ENCODE results near the gene UBTF.

The UBTF gene

DNA sequence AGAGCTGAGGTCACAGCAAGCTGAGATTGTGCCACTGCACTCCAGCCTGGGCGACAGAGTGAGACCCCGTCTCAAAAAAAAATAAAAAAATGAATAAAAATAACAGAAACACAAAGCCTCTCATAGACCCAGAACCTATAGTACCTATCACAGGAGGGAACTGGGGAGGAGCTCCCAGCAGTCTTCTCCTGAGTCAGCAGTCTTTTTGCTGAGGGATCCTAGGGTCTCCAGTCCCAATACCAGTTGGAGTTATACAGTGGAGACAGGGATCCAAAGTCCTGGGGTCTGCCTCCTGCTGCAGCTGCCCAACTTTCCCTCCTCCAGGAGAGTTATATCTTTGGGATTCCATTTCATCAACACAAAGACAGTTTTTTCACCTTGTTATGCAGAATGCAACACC, 36.5 kb downstream of the UBTF start:
- TF ChIP-seq, protein P1, sequence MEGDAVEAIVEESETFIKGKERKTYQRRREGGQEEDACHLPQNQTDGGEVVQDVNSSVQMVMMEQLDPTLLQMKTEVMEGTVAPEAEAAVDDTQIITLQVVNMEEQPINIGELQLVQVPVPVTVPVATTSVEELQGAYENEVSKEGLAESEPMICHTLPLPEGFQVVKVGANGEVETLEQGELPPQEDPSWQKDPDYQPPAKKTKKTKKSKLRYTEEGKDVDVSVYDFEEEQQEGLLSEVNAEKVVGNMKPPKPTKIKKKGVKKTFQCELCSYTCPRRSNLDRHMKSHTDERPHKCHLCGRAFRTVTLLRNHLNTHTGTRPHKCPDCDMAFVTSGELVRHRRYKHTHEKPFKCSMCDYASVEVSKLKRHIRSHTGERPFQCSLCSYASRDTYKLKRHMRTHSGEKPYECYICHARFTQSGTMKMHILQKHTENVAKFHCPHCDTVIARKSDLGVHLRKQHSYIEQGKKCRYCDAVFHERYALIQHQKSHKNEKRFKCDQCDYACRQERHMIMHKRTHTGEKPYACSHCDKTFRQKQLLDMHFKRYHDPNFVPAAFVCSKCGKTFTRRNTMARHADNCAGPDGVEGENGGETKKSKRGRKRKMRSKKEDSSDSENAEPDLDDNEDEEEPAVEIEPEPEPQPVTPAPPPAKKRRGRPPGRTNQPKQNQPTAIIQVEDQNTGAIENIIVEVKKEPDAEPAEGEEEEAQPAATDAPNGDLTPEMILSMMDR (IDR thresholded peaks at IDR 0.05; ENCODE audit: extremely low read depth, insufficient read depth, missing control alignments) = no peak
- in situ Hi-C loops (cut with MboI; ENCODE audit: low pct_unique_long_range_greater_than_20kb, low sequenced_read_pairs, unreplicated experiment) = no loop called here
- peak; percentile 6 for DNase-seq (ENCODE audit: low spot score)

DNA sequence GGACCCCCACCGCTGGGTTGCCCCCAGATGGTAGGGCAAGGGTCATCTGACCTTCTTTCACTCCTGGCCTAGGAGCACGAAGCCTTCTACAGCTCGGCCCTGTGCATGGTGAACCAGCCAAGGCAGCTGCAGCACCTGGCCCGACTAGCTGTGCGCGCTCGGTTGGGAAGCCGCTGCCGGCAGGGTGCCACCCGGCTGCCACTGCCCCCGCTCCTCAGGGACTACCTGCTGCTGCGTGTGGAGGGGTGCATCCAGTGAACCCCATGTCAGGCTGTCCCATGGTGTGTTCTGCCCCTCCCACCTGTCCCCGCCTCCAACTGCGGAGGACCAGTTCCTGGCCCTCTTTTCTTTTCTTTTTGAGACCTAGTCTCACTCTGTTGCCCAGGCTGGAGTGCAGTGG, 41.3 kb downstream of the UBTF start:
- in situ Hi-C loops (cut with MboI; ENCODE audit: low pct_unique_long_range_greater_than_20kb, low sequenced_read_pairs, unreplicated experiment) = no loop called here
- TF ChIP-seq, protein P1 (IDR thresholded peaks at IDR 0.05; ENCODE audit: extremely low read depth, insufficient read depth, missing control alignments) = no peak
- no peak for DNase-seq (ENCODE audit: low spot score)

DNA sequence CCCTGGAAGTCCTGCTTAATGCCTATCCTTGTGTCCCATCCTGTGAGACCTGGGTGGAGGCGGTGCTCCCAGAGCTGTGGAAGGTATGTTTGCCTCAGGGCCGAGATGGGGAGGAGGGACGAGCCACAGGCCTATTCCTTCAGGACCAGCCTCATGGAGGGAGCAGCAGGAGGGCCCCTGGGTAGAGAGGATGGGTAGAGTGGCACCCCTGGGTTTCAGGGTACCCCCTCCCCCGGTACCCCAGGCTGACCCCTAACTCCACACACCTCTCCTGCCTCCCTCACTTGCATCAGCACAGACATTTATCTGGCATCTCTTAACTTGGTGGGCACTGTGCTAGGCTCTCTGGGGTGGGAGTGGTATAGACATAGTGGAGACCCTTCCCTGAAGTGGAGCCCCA, 41.8 kb downstream of the UBTF start:
- in situ Hi-C loops (cut with MboI; ENCODE audit: low pct_unique_long_range_greater_than_20kb, low sequenced_read_pairs, unreplicated experiment) = no loop called here

DNA sequence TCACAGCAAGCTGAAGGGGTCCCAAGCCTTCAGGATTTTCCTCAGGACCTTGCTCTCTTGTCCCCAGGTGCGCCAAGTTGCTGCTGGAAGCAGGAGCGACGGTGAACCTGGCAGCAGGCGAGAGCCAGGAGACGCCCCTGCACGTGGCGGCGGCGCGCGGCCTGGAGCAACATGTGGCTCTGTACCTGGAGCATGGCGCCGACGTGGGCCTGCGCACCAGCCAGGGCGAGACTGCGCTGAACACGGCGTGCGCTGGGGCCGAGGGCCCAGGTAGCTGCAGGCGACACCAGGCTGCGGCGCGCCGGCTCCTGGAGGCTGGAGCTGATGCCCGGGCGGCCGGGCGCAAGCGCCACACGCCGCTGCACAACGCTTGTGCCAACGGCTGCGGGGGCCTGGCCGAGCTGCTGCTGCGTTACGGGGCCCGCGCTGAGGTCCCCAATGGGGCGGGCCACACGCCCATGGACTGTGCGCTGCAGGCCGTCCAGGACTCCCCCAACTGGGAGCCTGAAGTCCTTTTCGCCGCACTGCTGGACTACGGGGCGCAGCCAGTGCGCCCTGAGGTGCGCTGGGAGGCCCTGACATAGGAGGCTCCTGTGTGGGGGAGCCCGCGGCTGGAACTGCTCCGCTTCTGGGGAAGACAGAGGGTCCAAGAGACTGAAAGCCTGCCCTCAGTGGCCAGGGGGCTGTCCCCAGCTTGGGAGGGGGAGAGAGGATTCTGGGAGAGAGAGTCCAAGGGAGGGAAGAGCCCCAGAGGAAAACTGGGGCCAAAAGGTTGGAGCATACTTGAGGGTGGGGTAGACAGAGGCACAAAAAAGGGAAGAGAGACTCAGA, 42.6 kb downstream of the UBTF start:
- in situ Hi-C loops (cut with MboI; ENCODE audit: low pct_unique_long_range_greater_than_20kb, low sequenced_read_pairs, unreplicated experiment) = no loop called here
- TF ChIP-seq, protein P1 (IDR thresholded peaks at IDR 0.05; ENCODE audit: extremely low read depth, insufficient read depth, missing control alignments) = no peak

More for the DNA sequence above, 41.8 kb downstream of the UBTF start:
- TF ChIP-seq, protein P1 (IDR thresholded peaks at IDR 0.05; ENCODE audit: extremely low read depth, insufficient read depth, missing control alignments) = no peak
- DNase-seq (ENCODE audit: low spot score) = no peak

DNA sequence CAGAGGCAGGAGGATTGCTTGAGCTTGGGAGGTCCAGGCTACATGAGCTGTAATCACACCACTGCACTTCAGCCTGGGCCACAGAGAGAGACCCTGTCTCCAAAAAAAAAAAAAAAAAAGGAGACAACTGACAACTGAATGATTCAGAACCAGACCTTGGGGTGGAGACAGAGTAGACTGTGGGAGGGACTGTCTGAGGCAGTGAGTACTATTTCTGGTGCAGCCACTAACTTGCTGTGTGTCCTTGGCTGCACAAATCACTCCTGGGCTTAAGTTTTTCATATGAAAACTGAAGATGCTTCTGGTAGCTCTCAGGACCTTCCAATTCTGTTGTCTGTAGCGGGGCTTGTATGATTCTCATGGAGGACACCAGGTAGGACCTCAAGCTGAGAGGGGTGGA, 43.2 kb downstream of the UBTF start:
- no peak for DNase-seq (ENCODE audit: low spot score)
- in situ Hi-C loops (cut with MboI; ENCODE audit: low pct_unique_long_range_greater_than_20kb, low sequenced_read_pairs, unreplicated experiment) = no loop called here
- TF ChIP-seq, protein P1 (IDR thresholded peaks at IDR 0.05; ENCODE audit: extremely low read depth, insufficient read depth, missing control alignments) = no peak

More for the DNA sequence above, 42.6 kb downstream of the UBTF start:
- no peak for DNase-seq (ENCODE audit: low spot score)

DNA sequence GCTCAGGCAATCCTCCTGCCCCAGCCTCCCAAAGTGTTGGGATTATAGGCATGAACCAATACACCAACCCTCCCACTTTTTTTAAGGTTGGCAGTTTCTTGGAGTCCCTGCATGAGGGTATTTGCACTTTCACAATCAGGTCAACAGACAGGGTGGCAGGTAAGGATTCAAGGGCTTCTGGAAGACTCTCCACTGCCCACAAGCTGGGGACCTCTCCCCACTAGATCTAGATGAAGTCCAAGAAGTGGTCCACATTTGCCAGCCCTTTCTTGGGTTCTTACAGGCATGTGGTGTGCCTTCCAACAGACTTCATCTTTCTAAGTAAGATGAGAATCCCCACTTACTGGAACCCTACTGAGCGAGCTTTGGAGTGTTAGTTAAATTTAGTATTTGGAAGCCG, 45.0 kb downstream of the UBTF start:
- DNase-seq (ENCODE audit: low spot score) = no peak
- TF ChIP-seq, protein P1 (IDR thresholded peaks at IDR 0.05; ENCODE audit: extremely low read depth, insufficient read depth, missing control alignments) = no peak
- in situ Hi-C loops (cut with MboI; ENCODE audit: low pct_unique_long_range_greater_than_20kb, low sequenced_read_pairs, unreplicated experiment) = no loop called here
